ENCODE measurements around the gene MGA. TPM values are rescaled to one million over a fixed set of nuclear protein-coding genes. Genes with fewer than 3 reads are reported as not detected.

The MGA gene
- total RNA-seq, 2 experiments from 2014 or later, result 33.5 to 37.5 TPM

DNA sequence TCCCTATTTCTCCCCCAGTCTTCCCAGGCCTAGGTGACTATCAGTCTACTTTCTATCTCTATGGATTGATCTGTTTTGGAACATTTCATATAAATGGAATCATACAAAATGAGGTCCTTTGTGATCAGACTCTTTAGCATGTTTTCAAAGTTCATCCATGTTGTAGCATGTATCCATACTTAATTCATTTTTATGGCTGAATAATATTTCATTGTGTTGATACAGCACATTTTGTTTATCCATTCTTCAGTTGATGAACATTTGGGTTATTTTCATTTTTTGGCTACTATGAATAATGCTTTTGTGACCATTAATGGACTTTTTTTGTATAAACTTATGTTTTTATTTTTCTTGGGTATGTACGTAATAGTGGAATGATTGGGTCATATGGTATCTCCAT lies 19.2 kb upstream of the MGA start:
- Mint-ChIP-seq H3K9me3 (ENCODE audit: low read depth) (no peaks in the 10 kb centered on the region), H3K27ac (no peak overlapping the region), H3K36me3 (no peaks in the 10 kb centered on the region), H3K4me3 (no peak overlapping the region), H3K4me1 (no peaks in the 10 kb centered on the region), H3K27me3 (no peaks in the 10 kb centered on the region)
- DNase-seq, result no peak
- ATAC-seq, result no peak
- CTCF ChIA-PET, result no interaction called here

DNA sequence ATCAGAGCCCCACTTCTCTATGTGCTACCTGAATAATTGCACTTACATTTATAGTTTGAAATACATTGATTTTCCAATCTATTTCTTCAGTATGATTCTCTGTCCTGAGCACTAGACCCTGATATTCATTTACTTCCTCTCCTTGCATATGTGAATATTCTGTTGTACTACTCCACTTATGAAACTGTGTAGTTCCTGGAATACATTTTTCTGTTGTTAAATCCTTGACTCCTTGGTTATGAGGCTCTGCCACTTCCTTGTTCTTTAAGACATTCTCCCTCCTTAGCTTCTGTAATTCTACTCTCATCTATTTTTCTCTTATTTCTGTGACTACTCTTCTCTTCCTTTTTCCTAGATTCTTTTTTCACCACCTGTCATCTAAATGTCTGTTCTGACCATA lies 12.9 kb upstream of the MGA start:
- Mint-ChIP-seq H3K9me3 (ENCODE audit: low read depth) (no peaks in the 10 kb centered on the region), H3K36me3 (no peaks in the 10 kb centered on the region), H3K27me3 (peaks cover 8% of the 10 kb centered on the region), H3K4me1 (no peaks in the 10 kb centered on the region), H3K27ac (no peak overlapping the region), H3K4me3 (no peak overlapping the region)
- DNase-seq (no peak), ATAC-seq (no peak)
- CTCF ChIA-PET, result interaction anchor here (0.9 kb wide), 1 partner anchor 19 kb away, joined by 3 read pairs; no protein-coding TSS in a partner anchor

DNA sequence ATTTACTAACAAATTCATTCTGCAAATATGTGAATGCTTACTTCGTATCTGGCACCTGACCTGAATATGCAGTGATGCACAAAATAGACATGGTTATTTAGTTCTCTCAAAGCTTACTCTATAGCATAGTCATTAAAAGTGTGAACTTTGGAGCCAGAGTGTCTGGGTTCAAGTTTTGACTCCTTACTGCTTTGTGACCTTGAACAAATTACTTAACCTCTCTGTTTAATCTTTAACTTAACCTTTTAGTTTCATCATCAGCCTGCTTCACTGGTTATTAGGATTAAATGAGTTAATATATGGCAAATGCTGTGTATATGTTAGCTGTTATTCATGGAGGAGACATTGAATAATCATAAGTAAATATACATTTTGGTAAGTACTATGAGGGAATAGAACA lies 12.1 kb upstream of the MGA start:
- CTCF ChIA-PET, result interaction anchor here (0.6 kb wide), 1 partner anchor 396 kb away, joined by 3 read pairs; no protein-coding TSS in a partner anchor

DNA sequence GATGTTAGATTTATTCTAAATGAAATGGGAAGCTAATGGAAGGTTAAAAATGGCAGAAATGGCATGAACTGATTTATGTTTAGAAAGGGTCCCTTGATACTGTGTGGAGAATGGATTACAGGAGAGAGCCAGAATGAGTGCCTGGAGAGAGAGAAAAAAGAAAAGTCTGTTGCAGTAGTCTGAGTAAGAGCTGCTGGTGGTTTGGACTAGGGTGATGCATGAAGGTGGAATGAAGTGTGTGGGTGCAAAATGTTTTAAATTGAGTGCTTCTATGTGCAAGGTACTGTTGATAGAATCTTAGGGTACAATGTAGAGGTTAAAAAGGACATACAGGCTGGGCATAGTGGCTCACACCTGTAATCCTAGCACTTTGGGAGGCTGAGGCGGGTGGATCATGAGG lies 11.4 kb upstream of the MGA start:
- Mint-ChIP-seq H3K27me3 (peaks cover 8% of the 10 kb centered on the region), H3K27ac (no peak overlapping the region), H3K36me3 (no peaks in the 10 kb centered on the region), H3K4me1 (no peaks in the 10 kb centered on the region), H3K9me3 (ENCODE audit: low read depth) (no peaks in the 10 kb centered on the region), H3K4me3 (no peak overlapping the region)
- CTCF ChIA-PET, result interaction anchor here (0.6 kb wide), 1 partner anchor 395 kb away, joined by 3 read pairs; no protein-coding TSS in a partner anchor
- DNase-seq, result no peak
- no peak for ATAC-seq

More for the DNA sequence above, 12.1 kb upstream of the MGA start:
- H3K27me3 Mint-ChIP-seq, result peaks cover 8% of the 10 kb centered on the region
- no peak overlapping the region for H3K4me3 Mint-ChIP-seq
- ATAC-seq (no peak), DNase-seq (no peak)
- H3K4me1 Mint-ChIP-seq, result no peaks in the 10 kb centered on the region
- H3K9me3 Mint-ChIP-seq (ENCODE audit: low read depth), result no peaks in the 10 kb centered on the region
- no peaks in the 10 kb centered on the region for H3K36me3 Mint-ChIP-seq
- no peak overlapping the region for H3K27ac Mint-ChIP-seq

DNA sequence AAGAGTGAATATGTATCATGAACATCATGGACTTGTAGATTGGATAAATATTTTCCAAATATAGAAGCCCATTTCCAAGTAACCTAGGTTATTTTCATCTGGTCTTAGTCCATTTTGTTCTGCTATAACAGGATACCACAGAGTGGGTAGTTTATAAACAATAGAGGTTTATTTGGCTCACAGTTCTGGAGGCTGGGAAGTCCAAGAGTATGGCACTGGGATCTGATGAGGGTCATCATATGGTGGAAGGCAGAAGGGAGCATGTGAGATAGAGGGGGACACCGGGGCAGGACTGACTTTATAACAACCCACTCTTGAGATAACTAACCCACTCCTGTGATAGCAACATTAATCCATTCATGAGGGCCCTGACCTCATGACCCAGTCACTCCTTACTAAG lies 9.4 kb upstream of the MGA start:
- Mint-ChIP-seq H3K27ac (no peak overlapping the region), H3K36me3 (no peaks in the 10 kb centered on the region), H3K27me3 (peaks cover 12% of the 10 kb centered on the region), H3K9me3 (ENCODE audit: low read depth) (no peaks in the 10 kb centered on the region), H3K4me3 (no peak overlapping the region), H3K4me1 (no peaks in the 10 kb centered on the region)
- DNase-seq (no peak), ATAC-seq (no peak)
- CTCF ChIA-PET, result no interaction called here

DNA sequence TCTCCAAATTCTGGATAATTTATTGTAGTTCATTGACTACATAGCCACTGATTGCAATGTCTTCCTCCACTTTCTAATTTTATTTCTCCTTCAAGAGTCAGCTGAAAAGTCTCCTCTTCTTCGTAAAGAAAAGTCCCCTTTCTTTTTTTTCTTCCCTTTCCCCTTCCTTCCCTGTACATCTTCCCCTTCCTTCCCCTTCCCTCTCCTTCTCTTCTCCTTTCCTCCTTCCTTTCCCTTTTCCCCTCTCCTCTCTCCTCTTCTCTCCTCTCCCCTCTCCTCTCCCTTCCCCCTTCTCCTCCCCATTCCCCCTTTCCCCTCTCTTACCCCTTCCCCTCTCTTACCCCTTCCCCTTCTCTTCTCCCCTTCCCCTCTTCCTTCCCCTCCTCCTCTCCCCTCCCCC lies 8.8 kb upstream of the MGA start:
- CTCF ChIA-PET, result no interaction called here
- Mint-ChIP-seq H3K9me3 (ENCODE audit: low read depth) (no peaks in the 10 kb centered on the region), H3K27me3 (peaks cover 12% of the 10 kb centered on the region), H3K36me3 (no peaks in the 10 kb centered on the region), H3K27ac (no peak overlapping the region), H3K4me1 (no peaks in the 10 kb centered on the region), H3K4me3 (no peak overlapping the region)
- DNase-seq, result no peak
- ATAC-seq, result no peak

DNA sequence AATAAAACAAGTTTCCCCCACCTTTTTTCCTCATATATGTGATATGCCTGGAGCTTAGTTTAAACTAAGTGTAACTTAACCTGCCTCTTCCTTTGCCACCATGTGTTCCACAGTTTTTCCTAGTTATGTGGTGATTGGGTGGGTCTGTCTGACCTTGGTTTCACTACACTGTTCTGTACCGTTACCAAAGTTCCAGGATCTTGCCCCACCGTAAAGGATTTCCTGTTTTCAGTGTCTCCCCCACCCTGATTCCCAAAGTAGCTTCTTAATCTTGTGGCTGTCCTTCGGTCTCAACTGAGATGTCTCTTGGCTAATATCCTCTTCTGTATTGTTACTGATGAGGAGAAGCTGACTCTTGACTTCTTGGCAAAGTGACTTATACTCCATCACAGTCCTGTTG lies 6.4 kb upstream of the MGA start:
- Mint-ChIP-seq H3K9me3 (ENCODE audit: low read depth) (no peaks in the 10 kb centered on the region), H3K4me1 (no peaks in the 10 kb centered on the region), H3K27ac (no peak overlapping the region), H3K36me3 (peaks cover under 1% of the 10 kb centered on the region), H3K27me3 (peaks cover 25% of the 10 kb centered on the region), H3K4me3 (no peak overlapping the region)
- ATAC-seq (no peak), DNase-seq (no peak)
- CTCF ChIA-PET, result no interaction called here

DNA sequence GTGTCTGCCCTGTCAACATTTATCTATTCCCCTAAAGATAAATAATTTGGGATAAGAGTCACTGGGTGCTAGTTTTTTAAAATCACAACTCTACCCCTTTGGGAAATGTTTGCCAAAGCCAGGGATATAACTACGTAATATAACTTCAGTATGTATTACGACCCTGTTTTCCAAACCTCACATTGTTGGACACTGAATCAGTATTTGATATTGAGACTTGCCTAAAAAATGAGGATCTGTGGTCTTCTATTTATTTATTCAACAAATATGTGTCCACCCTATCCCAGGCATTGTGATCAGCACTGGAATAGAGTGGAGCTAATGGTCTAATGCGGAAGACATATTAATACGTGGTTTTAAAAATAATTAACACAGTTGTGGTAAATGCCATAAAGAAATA lies 4.5 kb upstream of the MGA start:
- Mint-ChIP-seq H3K4me3 (no peak overlapping the region), H3K36me3 (peaks cover 6% of the 10 kb centered on the region), H3K4me1 (peaks cover 10% of the 10 kb centered on the region), H3K27ac (no peak overlapping the region), H3K9me3 (ENCODE audit: low read depth) (no peaks in the 10 kb centered on the region), H3K27me3 (peaks cover 32% of the 10 kb centered on the region)
- DNase-seq (no peak), ATAC-seq (no peak)
- CTCF ChIA-PET, result no interaction called here

DNA sequence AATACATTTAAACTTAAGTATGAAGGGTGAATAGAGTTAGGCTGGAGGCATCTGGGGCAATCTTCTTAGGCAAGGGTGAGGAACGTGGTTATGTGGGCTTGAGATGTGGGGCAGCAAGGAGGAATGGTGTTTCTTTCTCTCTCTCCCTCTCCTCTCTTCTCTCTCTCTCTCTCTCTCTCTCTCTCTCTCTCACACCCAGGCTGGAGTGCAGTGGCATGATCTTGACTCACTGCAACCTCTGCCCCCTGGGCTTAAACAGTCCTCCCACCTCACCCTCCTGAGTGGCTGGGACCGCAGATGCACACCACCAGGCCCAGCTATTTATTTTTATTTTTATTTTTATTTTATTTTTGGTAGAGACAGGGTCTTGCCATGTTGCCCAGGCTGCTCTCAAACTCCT lies 4.0 kb upstream of the MGA start:
- peaks cover 30% of the 10 kb centered on the region for H3K27me3 Mint-ChIP-seq

DNA sequence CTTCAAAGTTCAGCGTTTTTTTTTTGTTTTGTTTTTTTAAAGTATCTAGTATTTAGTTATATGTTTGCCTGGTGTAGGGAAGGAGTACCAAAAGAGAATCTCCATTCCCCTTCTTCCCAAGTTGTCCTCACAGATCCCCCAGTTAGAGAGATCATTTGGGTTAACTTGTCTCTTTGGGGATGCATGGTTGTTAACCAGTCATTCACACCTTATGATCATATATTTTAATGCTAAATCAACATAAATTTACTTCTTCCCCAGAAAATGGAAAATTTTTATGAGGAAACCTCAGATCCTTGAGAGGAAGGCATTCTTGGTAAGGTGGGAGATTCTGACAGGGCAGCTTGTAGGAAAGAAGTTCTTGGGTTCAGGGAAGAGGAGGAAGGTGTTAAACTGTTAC lies 1.5 kb upstream of the MGA start:
- peaks cover 6% of the 10 kb centered on the region for H3K36me3 Mint-ChIP-seq
- H3K4me1 Mint-ChIP-seq, result peaks cover 30% of the 10 kb centered on the region
- no peak overlapping the region for H3K4me3 Mint-ChIP-seq
- peaks cover 29% of the 10 kb centered on the region for H3K27me3 Mint-ChIP-seq
- H3K9me3 Mint-ChIP-seq (ENCODE audit: low read depth), result no peaks in the 10 kb centered on the region
- no peak overlapping the region for H3K27ac Mint-ChIP-seq
- CTCF ChIA-PET, result no interaction called here
- DNase-seq, result no peak
- ATAC-seq, result no peak

More for the DNA sequence above, 4.0 kb upstream of the MGA start:
- Mint-ChIP-seq H3K4me1 (peaks cover 15% of the 10 kb centered on the region), H3K27ac (no peak overlapping the region), H3K4me3 (no peak overlapping the region), H3K9me3 (ENCODE audit: low read depth) (no peaks in the 10 kb centered on the region), H3K36me3 (peaks cover 6% of the 10 kb centered on the region)
- ATAC-seq (no peak), DNase-seq (no peak)
- CTCF ChIA-PET, result no interaction called here

DNA sequence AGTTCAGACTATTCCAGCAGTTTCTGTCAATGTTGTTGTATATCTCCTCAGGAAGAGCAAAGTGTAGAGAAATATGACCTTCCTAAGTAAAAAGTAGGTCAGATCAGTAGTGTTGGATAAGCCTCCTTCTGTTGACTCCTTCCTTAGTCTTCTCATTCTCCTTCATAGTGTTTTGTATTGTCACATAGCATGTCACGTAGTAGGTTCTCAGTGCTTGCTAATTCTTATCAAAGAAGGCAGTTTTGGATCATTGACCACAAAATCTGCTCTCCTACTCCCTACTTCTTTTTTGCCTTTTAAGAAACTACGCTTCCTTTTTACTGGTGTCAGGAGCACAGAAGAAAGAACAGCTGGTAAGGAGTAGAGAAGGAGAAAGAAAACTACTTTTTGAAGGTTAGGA lies 1.0 kb upstream of the MGA start:
- Mint-ChIP-seq H3K27me3 (peaks cover 29% of the 10 kb centered on the region), H3K9me3 (ENCODE audit: low read depth) (no peaks in the 10 kb centered on the region), H3K36me3 (peaks cover 6% of the 10 kb centered on the region), H3K4me3 (no peak overlapping the region), H3K27ac (no peak overlapping the region), H3K4me1 (peaks cover 30% of the 10 kb centered on the region)
- CTCF ChIA-PET, result interaction anchor here (2.0 kb wide), 1 partner anchor 56 kb away, joined by 6 read pairs; no protein-coding TSS in a partner anchor
- ATAC-seq (no peak), DNase-seq (no peak)

DNA sequence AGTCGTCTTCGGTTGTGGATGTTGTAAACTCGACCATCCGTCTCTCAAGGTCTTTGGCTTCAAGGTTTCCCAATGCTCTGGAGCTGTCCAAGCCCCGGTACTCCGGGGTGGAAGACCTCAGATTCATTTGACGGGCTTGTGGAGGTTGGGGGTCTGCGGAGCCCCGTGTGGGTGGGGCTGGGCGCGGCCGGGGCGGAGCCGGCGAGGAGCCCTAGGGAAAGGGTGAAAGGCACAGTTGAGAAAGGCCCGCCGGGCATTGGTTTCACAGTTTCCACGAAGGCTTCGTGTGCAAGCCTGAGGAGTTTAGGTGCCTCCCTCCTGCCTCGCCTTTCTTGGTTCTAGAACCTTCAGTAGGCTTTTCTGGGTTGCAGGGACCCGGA lies 360 bp upstream of the MGA start:
- Mint-ChIP-seq H3K4me3 (peak overlapping the region; percentile 80), H3K9me3 (ENCODE audit: low read depth) (no peaks in the 10 kb centered on the region), H3K27me3 (peaks cover 25% of the 10 kb centered on the region), H3K4me1 (peaks cover 31% of the 10 kb centered on the region), H3K36me3 (peaks cover 6% of the 10 kb centered on the region), H3K27ac (peak overlapping the region; percentile 96)
- ATAC-seq (no peak), DNase-seq (no peak)
- CTCF ChIA-PET, result interaction anchor here (1.0 to 2.3 kb wide), 8 partner anchors 11 to 245 kb away, joined by 3 to 7 read pairs (median 4); partner anchors contain the start of gene MAPKBP1

DNA sequence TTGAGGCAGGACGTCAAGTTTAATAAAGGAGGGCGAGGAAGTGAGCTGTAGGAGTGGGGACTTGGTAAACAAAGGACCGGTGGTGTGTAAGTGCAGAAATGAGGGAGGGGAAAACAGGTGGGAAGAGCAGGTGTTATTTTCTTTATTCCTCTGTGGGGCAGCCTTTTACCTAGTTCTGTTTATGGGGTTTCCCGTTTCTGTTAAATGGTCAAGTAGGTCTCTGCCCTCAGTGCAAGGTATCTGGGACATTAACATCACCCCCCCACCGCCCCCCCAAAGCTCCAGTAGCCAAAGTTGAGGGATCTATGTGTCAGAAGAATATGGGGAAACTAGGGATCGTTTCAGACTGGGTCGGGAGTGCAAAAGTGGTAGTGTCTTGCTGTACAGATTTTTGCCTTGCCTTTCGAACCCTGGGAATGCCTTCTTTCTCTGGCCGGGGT lies 893 bp downstream of the MGA start:
- Mint-ChIP-seq H3K9me3 (ENCODE audit: low read depth) (no peaks in the 10 kb centered on the region), H3K27me3 (peaks cover 25% of the 10 kb centered on the region), H3K4me1 (peaks cover 31% of the 10 kb centered on the region), H3K27ac (peak overlapping the region; percentile 96), H3K36me3 (peaks cover 6% of the 10 kb centered on the region), H3K4me3 (peak overlapping the region; percentile 80)
- ATAC-seq (no peak), DNase-seq (peak; percentile 40)
- CTCF ChIA-PET, result interaction anchor here (1.0 to 2.3 kb wide), 6 partner anchors 10 to 244 kb away, joined by 3 to 7 read pairs (median 5); partner anchors contain the start of gene MAPKBP1

DNA sequence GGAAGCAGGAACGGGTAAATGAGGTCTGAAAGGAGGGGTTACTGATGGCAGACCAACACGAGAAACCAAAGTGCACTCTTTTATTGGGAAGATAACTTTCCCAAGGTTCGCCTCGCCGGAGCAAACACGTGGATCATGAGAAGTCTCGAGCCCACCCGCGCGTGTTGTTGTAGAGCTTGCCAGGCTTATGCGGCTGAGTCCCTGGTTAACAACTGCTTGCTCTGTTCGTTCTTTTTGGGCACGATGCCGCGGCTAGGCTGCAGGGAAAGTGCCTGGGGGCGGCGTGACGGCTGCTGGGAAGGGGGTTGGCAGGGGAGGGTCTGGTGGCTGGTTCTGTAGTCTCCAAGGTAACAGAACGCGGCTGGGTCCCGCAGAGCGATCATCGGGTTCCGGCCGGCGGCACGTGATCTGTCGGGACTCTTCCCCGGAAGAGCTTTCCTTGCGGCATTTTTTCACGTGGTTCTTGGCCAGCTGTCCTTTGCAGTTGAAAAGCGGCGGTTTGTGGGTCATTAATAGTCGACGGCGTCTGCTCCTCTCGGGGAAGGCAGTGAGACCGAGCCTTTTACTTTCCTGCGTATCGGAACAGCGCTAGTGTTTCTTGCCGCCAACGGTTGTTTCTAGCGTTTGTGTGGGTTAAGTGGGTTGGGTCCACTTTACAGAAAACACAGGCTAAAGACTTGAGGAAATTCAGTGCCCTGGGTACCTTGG lies 1.5 kb downstream of the MGA start:
- Mint-ChIP-seq H3K4me1 (peaks cover 35% of the 10 kb centered on the region), H3K9me3 (ENCODE audit: low read depth) (no peaks in the 10 kb centered on the region)
- CTCF ChIA-PET, result interaction anchor here (1.0 to 2.3 kb wide), 3 partner anchors 9 to 112 kb away, joined by 3 to 7 read pairs (median 7); partner anchors contain the start of gene MAPKBP1

More for the DNA sequence above, 1.5 kb downstream of the MGA start:
- Mint-ChIP-seq H3K27me3 (peaks cover 25% of the 10 kb centered on the region), H3K27ac (peak overlapping the region; percentile 96), H3K36me3 (peaks cover 8% of the 10 kb centered on the region), H3K4me3 (peak overlapping the region; percentile 80)
- peak; percentile 7 for ATAC-seq
- peak; percentile 78 for DNase-seq
